Measurements from ENCODE around the gene SDK2.

SDK2 gene

DNA sequence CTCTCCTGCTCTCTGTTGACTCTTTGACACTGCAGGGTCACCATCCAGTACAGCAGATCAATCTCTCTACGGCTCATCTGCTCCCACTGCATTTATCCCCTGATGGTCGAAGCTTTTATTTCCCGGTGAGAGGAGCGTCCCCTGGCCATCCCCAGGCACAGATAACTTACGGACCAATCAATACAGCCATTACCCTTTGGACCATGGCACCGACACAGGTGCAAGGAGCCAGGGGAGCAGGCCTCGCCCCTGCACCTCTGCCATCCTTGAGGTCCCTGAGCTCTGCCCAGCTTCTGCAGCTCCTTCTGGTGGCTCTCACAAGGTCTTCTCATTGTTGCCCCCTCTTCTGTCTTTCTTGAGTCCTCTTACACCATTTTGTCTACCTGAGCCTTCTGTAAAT is 115.6 kb downstream of the SDK2 start:
- no peak for DNase-seq

DNA sequence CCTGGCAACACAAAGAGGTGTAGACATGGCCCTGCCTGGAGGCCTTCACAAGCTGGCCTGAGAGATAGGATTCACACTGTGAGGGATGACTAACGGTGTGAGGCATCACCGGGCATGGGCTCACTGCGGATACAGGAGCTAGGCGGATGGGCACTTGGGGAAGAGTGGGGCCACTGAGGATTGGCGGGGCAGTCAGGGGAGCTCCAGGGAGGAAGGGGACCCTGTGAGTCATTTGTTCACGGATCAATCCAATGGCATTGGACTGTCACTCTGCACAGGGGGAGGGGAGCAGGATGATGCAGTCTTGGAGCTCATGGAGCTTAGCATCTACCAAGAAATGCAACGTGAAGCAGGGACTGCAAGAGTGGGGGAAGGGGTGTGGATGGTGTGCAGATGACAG is 117.3 kb downstream of the SDK2 start:
- DNase-seq: no peak

DNA sequence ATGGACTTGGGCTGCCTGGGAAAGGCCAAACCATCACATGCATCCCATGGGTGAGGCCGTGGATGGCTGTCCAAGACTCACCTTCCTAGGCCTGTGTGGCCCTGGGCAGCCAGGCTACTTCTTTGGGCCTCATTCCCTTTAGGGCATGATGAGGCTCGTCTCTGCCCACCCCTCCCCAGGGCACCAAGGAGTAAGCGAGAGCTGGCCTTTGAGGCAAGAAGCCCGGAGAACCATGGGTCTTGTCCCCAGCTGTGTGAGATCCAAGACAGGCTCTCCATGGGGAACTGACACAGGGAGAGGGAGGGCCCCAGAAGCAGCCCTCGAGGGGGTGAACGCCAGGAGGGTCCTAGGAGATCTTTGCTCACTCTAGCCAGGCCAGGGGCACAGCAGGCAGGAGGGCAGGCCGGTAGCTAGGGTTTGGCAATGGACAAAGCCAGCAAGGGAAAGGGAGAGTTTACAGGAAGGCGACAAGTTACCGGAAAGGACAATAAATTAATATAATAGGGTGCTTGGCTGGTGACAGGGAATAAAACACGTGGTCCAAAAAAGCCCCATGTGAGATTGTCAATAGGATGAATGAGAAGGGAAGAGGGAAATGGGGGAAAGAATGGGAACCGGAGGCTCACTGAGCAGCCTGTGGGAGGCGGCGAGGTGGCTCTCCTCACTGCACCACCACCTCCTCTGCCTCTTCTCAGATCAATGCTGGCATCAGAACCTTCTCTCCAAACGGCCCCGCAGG is 119.1 kb downstream of the SDK2 start:
- no peak for DNase-seq

DNA sequence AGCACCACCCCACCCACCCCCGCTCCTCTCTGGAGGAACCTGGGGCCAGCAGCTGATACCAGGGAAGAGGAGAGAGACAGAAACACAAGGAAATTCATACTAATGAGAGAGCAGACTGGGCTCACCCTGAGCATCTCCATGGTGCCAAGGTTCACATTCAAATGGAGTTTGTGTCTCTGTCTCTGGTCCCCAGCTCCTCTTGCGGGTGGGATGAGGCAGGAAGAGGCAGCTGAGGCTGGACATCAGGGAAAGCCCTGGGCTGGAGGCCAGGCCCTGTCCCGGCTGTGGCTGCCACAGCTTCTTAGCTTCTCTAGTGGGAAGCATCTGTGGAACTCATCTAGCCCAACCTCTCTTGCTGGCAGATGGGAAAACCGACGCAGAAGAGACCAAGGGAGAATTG is 121.5 kb downstream of the SDK2 start:
- no peak for DNase-seq

DNA sequence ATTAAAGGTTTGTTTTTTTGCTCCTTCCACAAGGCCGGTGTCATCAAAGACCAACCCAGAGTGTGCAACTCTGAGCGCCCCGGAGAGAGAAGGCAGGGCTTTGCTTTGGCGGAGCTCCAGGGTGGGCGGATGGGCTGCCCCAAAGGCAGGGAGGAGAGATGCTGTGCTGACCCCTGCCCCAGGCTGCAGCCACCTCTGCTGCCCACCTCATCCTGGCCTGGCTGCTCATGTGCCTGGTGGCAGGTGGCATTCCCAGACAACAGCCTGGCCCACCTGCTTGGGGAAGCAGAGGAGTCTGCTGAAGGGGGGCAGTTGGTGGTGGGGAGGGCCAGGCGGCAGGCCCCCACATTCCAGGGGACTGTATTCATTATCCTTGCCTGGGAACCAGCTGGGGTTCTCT is 122.1 kb downstream of the SDK2 start:
- no peak for DNase-seq

DNA sequence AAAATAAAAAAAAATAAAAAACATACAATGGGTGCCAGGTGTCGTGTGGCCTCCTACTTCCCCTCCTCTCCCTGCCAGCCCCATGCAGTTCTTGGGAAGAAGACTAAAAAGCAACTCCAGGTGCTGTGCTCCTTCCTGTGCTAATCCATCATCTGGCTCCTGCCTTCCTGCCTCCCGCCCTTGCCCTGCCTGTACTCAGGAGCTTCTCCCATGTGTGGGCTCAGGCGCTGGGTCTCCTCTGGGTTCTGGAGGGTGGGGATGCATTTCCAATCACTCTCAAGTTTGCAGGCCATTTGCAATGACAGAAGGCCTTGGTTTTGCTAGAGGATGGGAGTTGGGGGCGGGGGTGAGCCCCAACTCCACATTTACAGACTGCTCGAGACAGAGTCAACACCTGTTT is 122.9 kb downstream of the SDK2 start:
- DNase-seq: no peak

DNA sequence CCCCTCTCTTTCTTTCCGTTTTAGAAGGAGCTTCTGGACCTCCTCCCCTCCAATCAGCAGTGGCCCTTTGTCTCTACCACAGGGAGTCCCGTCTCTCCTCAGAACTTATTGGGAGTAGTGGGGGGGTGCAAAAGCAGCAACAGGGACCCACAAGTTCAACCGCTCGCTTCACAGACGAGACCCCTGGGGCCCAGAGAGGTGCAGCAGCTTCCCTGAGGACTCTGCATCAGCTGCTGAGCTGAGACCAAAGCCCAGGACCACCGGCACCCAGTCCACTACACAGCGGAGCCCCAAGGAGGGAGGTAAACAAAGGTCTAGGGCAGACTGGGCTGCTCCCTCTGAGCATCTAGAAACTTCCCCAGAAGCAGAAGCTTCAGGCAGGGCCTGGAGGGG is 123.9 kb downstream of the SDK2 start:
- DNase-seq: no peak

DNA sequence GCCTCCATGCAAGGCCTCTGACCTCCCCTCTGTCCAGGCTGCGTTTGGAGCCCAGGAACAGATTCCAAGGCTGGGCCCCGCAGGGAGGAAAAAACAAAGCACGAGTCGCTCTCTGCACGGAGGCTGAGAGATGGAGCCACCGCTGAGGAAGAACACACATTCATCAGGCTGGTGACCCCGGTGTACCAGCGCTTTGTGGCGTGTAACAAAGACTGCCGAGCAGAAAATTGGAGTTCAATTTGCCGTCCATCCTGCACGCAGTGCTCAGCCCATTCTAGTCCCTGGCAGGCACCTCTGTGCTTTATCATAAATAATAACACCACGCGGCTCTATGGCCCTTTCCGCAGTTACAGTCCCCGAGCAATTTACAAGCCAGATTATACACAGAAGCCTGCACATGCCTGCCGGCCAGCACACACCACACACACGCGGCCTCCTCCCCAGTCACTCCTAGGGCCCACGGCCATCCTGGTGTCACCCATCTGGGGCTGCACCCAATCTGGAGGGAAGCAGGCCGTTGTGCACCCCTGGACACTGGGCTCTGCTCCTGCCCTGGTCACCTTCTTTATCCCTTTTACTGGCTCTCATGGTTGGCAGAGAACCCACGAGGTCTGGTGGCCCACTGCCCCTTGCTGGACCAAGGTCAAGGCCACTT is 124.4 kb downstream of the SDK2 start:
- no peak for DNase-seq

DNA sequence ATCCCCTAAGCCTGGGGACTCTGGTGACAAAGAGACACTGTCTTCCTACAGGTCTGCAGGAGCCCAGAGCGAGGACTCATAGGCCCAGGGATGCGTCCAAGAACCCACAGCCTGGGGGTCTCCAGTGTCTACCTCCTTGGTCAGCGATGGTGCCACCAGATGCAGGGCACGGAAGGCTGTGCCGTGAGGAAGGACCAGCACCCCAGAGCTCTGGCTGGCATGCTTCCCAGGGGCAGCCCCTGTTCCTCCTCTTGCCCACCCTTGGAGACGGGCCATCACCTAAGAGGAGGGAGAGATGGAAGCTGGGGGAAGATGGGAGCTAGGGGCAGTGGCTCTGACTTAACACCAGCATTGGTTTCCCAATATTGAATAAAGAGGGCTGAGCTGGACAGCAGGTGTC is 125.2 kb downstream of the SDK2 start:
- DNase-seq: no peak

DNA sequence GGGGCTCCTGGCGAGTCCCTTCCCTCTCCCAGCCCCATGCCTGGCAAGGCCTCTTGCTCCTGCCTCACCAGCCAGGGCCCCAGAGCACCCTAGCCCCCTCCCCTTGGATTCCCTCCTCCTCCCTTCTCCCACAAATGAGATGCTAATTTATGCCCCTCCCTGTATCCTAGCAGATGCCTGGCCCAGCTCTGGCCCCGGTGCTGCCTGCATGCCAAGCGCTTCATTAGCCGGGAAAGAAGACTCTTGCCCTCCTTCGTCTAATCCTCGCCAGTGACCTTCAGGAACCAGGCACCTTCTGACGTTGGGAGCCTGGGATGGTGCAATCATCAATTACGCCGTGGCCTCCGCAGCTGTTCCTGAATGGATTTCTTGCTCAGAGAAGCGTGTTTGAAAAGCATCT is 127.8 kb downstream of the SDK2 start:
- DNase-seq: no peak

DNA sequence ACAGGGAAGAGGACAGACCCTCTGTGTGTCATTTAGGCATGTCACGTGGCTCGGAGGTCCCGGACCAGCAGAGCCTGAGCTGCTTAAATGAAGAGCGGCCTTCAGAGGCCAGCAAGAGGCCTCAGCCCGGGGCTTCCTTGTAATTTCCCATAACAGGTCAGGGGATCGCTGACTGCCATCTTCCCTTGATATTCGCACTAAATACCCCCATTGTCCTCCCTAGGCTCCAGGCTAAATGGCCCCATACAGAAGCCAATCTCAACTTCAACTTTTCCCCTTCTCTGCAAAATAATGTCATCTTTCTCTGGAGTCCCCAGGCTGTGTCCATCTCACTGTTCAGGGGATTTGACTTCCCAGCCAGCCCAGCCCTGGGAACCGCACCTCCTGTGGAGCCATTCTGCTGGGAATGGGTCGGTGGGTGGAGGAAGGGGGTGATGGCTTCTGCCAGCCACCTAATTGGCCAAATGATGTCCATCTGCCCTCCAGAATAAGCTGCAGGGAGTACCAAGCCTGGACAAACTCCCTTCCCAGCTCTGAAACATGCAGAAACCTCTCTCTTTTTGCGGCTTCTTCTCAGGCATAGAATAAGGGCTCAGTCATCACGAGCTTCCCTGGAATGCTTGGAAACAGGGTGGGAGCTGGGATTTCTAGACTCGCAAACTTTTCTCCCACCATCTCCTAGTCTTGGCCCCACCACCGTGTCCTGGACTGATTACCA is 129.9 kb downstream of the SDK2 start:
- no peak for DNase-seq

DNA sequence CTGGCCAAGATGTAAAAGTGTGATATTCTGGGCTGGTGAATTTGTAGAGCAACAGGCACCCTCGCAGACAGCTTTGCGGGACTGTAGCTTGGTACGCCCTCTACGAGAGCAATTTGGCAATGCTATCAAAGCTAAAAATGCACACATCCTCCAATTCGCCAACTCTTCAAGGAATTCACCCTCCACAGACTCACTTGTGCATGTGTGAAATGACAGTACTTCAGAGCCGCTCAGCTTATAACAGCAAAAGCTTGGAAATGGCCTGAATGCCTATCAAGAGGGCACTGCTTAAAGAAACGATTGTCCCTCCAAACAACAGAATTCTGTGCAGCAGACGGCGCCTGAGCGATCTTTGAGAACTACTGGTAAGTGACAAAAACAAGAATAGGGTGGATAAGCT is 130.8 kb downstream of the SDK2 start:
- DNase-seq: no peak

DNA sequence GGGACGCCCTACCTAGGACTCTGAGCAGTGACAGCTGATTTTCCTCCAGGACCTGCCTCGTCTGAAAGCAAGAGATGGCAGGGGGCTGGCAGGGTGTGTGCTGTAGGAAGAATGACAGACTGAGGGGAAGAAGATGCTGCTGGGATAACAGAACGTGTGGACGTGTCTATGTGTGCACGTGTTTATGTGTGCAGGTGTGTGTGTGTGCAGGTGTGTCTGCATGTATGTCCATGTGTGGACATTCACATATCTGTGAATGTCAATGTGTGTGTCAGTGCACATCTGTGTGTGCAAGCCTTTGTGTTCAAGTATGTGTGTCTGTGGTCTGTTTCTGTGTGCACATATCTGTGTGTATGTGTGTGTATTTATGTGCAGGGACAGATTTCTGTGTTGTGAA is 132.5 kb downstream of the SDK2 start:
- no peak for DNase-seq

DNA sequence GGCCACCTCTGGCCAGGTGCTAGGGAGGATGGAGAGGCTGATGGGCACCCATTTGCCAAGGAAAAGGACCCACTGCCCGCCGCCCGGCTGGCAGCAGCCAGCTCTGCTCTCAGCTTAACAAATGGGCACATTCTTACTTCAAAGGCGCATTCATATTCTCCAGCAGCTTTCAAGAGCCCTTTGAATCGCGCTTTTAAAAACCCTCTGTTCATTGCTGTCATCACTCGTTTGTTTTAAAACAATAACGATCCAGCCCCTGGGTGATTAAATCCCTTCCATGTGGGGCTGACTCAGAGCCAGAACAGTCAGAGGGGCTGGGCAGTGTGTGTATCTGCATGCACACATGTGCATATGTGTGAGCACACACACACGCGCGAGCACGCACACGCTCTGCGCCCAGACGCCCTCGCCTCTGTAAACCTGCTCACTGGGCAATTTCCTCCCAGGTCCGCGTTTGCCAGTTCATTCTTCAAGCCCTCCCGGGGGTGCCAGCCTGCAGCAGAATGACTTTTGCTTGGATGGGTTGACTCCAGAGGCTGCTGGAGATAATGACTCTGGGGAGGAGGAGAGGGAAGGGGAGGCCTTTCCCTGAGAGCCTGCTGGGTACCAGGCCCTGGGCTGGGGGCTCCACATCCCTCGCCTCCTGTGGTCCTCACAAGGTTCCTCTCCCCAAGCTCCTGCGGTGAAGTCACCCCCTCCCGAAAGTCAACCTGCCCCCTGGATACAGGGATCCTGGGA is 133.1 kb downstream of the SDK2 start:
- no peak for DNase-seq

DNA sequence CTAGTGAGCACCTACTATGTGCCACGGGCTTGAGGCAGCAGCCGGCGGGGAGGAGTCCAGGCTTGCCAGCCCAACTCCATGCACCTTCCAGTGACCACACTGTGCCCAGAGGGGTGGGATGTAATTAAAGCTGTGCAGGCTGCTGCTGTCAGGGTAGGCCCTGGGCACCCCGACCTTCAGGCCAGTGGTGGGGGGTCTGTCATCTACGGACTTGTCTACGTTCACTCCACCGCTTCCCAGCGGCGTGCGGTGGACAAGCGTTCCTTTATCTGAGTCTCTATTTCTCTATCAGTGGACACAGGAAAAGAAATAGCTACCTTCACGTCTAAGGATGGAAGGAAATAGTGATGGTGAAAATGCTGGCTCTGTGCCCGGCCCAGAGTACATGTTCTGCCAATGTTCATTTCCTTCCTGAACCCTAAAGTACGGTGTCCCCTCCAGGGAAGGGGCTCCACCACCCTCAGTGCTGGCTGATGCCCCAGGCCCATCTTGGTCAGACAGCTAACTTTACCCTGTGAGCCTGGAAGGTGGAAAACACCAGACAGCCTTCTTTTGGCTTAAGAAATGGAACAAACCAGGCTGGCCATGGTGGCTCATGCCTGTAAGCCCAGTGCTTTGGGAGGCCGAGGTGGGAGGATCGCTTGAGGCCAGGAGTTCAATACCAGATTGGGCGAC is 135.2 kb downstream of the SDK2 start:
- DNase-seq: no peak

DNA sequence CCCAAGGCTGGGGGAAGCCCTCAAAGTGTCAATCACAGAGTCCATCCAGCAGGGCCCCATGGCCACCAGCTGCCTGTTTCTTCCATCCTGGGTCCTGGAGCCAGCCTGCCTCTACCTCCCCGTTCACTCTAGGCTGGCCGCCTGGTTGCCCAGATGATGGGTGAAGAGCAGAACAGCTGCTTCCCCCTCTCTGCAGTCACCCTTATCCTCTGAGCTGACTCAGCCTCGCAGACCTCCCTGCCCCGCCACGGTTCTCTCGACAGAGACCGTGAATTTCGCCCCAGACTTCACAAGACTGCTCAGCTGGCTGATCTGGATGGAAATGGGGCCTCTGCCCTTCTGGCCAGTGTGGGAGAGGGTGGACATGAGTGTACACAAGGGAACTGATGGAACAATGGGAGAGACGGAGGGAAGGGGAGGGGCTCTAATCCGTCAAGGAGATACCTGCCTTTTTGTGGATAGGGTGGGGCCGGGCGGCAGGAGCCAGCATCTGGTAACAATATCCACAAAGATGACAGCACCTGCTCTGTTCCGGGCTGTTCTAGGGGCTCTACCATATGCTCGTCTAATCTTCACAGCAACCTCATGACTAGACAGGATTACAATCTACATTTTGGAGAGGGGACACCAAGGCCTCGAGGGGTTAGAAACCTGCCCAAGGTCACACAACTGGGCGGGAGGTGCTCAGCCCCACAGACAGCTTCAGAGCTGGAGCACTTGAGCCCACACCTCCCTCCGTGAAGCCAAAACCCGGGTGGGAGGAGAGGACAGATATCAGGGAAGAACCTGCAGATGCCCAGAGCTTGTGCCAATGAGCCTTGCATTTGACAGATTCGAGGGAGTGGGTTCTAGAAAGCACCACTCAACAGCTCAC is 136.0 kb downstream of the SDK2 start:
- DNase-seq: no peak

DNA sequence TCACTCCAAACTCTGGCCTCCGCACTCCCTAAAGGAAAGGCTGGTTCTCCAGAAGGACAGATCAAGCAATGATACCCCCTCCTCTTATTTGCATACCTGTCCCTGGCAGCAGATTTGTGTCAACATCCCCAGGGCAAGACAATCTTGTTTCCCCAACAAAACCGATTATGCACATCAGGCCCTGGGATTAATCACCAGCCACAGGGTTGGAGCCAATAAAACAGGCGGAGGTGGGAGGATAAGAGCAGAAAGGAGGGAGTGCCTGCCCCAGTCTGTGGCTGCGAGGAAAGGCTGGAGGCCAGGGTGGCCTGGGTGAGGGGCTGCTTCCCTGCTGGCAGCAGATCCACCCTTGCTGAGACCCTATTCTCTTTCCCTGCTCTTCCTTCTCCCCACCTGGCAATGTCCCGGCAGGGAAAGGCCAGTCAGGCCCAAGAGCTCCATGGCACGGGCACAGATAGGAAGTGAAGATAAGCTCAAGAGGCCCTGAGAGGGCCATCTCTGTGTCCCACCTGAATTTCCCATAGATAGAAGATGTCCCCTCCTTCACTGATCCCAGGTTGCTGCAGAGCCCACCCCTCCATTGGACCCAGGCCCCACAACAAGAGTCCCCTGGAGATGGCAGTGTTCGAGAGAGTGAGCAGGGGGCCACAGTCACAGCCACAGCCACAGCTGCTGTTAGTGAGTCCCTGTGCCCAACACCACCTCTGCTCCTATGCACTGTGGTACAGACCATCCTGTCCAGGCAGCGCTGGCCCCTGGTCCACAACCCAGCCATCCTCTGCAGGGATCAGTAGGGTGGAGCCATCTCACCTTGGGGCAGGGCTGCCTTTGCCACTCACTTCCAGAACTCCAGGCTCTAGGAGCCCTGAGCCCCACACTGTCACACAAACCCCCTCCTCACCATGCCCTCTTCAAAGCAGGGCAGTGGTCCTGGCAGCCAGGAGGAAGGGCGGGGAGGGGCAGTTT is 137.5 kb downstream of the SDK2 start:
- no peak for DNase-seq

DNA sequence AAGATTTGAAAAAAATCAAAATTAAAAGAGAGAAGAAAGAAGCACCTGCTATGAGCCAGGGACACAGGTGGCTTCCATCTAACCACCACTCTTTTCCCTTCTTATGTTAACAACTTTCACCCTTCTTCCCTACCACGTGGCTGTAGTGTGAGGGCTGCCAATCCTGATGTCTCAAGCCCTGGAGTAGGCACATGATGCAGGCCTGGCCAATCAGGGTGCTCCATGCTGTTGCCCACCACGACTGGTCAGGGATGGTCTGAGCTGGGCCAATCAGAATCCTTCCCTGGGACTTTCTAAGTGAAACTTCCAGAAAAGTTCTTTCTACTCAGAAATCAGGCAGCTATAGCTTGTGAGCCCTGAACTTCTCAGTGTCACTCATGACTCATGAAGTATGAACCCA is 140.7 kb downstream of the SDK2 start:
- DNase-seq: peak; percentile 1

DNA sequence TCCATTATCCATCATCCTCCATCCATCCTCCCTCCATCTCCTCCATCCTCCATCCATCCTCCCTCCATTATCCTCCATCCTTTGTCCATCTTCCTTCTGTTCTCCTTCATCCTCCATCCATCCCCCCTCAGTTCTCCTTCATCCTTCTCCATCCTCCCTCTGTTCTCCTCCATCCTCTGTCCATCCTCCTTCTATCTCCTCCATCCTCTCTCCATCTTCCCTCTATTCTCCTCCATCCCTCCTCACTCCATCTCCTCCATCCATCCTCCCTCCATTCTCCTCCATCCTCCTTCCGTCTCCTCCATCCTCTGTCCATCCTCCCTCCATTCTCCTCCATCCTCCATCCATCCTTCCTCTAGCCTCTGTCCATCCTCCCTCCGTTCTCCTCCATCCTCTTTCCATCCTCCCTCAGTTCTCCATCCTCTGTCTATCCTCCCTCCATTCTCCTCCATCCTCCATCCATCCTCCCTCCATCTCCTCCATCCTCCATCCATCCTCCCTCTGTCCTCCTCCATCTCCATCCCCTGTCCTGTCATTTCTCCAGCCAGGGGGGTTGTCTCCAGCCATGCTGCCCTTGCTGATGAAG is 143.7 kb downstream of the SDK2 start:
- no peak for DNase-seq

DNA sequence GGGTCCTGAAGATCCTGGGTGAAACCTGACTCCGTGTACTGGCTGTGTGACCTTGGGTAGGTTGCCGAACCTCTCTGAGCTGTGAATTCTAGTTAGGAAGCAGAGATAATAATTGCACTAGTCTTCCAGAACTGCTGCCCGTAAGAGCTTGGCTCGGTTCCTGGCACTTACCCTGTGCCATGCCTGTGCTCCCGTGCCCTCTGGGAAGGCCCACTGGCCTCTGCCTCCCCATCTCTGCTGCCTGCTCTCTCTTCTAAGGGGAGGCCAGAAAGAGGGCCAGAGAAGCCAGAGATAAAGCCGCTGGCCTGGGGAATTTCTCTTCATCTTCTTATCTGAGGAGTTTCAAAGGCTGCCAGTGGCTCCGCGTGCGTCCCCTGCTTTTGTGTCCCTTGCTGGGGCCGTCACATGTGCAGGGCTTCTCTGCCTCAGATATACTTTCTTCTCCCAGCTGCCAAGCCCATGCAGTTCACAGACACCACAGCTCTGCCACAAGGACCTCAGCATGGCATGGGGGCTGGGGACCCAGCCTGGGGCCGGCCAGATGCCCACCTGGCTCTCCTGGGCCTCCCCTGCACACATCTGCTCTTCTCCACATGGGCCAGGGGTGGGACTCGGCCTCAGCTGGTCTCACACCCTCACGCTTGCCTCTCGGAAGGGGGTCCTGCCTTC is 145.2 kb downstream of the SDK2 start:
- DNase-seq: no peak
